AG09319 (cell line): Measurements from ENCODE around the gene MTA1.

ENCODE experiments used
- DNase-seq: peaks from one replicate; pipeline ENCODE4 v3.0.0-alpha.2; 2010; ENCODE audit warnings: low read depth; ENCODE audit errors: extremely low read depth
- TF ChIP-seq, protein P1 (sequence below): IDR thresholded peaks from 2 replicates; pipeline ENCODE4 v1.5.1; 2011; ENCODE audit warnings: low read depth, mild to moderate bottlenecking, inconsistent platforms, low read length, moderate library complexity

MTA1 gene

DNA sequence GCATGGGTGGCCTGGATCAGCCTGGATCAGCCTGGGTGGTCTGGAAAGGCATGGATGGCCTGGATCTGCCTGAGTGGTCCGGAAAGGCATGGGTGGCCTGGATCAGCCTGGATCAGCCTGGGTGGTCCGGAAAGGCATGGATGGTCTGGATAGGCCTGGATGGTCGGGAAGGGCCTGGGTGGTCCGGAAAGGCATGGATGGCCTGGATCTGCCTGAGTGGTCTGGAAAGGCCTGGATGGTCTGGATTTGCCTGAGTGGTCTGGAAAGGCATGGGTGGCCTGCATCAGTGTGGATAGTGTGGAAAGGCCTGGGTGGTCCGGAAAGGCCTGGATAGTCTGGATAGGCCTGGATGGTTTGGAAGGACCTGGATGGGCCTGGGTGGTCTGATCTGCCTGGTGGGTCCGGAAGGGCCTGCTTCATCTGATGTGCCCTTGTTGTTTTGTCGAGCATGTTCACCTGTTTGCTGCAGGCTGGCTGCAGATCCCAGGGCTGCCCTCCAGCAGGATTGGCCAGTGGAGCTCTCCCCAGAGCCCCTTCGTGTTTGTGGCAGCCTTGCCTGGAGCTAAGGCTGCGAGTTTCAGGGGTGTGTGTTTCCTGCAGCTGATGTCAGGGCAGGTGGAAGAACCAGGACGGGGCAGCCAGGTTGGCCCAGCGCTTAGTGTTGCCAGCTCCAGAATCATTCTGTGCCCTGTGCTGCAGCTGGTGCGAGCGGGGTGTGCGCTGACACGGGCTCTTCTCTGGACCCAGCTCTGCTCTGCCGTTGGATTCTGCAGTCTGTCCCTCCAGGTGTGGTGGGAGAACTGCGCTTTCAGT is 40.5 kb upstream of the MTA1 start:
- TF ChIP-seq, protein P1, sequence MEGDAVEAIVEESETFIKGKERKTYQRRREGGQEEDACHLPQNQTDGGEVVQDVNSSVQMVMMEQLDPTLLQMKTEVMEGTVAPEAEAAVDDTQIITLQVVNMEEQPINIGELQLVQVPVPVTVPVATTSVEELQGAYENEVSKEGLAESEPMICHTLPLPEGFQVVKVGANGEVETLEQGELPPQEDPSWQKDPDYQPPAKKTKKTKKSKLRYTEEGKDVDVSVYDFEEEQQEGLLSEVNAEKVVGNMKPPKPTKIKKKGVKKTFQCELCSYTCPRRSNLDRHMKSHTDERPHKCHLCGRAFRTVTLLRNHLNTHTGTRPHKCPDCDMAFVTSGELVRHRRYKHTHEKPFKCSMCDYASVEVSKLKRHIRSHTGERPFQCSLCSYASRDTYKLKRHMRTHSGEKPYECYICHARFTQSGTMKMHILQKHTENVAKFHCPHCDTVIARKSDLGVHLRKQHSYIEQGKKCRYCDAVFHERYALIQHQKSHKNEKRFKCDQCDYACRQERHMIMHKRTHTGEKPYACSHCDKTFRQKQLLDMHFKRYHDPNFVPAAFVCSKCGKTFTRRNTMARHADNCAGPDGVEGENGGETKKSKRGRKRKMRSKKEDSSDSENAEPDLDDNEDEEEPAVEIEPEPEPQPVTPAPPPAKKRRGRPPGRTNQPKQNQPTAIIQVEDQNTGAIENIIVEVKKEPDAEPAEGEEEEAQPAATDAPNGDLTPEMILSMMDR: no peak
- no peak for DNase-seq

DNA sequence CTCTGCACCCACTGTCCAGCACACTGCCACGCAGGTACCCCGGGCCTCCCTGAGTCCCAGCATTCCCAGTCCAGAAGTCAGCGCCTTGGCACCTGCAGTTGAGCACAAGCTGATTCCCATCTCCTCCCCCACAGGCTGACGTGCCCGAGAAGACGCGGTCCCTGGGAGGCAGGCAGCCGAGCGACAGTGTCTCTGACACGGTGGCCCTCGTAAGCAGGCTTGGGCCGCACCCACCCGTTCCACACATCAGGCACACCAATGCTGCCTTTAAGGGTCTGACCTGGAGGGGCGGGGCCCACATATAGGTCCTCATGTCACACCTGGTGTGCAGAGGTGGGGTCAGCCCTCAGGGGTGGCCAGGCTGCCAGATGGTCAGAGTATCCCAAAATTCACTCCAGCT is 39.7 kb upstream of the MTA1 start:
- TF ChIP-seq, protein P1: no peak
- no peak for DNase-seq

DNA sequence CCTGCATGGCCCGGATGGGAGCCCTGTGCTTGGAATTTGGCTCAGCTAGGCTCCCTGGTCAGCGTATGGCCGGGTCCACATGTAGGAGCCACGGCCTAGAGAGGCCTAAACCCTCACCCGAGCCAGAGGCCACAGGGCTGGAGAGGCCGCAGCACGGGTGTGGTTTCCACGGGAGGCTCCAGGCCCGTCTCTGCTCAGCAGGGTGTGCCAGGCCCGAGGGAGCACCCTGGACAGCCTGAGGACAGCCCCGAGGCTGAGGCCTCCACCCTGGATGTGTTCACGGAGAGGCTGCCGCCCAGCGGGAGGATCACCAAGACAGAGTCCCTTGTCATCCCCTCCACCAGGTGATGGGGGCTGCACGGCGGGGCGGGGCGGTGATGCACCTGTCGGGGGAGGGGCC is 38.9 kb upstream of the MTA1 start:
- no peak for DNase-seq
- TF ChIP-seq, protein P1: no peak

DNA sequence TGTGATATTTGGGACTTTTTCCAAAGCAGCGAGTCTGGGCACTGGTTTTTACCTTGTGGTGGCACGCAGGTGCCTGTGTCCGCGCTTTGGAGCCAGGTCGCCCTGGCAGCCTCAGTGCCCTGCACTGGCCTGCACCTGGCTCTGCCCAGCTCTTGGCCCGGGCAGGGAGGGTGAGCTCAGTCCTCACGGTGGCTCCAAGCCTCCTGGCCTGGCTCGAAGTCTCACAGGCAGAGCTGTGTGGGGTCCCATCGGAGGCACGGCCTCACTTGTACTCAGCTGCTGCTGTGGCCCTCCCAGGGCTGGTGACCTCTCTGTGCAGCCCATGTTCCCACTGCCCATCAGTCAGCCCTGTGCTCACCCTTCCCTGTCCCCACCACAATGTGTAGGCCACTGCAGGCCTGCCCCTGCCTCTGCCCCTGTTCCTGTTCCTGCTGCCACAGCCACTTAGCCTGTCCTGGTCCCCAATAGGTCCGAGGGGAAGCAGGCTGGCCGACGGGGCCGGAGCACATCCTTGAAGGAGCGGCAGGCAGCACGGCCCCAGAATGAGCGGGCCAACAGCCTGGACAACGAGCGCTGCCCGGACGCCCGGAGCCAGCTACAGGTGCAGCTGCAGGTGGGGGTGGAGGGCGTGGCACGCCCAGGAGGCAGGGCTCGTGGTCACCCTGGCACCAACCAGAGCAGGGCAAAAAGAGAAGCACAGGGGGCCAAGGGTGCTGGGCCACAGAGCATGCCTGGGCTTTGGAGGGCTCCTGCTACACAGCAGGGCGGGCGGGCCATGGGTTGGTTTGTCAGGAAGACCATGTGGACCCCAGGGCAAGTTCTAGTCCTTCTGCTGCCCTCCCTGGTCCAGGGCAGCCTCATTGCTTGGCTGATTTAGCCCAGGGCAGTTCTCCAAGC is 37.9 kb upstream of the MTA1 start:
- DNase-seq: no peak
- TF ChIP-seq, protein P1: no peak

DNA sequence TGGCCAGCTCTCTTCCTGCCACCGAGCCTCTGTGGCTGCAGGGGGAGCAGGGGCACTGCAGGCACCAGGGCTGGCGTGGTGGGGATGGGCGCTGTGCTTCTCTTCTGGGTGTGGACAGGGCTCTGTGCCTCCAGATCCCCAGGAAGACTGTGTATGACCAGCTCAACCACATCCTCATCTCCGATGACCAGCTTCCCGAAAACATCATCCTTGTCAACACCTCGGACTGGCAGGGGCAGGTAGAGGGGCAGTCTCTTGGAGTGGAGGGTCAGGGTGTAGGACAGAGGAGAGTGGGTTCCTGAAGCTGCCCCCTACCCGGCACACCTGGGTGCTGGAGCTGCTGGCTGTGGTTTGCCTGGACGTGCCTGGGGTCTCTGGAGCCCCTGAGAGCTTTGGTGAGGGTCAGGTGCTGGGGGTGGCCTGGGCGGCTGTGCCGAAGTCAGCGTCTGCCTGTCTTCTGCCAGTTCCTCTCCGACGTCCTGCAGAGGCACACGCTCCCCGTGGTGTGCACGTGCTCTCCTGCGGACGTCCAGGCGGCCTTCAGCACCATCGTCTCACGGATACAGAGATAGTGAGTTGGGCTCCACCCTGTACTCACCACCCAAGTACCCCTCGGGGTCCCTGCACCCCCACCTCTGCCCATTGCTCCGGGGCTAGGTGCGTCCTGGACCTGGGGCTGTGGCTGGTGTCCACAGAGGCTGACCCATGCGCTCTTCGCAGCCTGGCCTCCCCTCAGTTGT is 37.1 kb upstream of the MTA1 start:
- DNase-seq: no peak
- TF ChIP-seq, protein P1: no peak

DNA sequence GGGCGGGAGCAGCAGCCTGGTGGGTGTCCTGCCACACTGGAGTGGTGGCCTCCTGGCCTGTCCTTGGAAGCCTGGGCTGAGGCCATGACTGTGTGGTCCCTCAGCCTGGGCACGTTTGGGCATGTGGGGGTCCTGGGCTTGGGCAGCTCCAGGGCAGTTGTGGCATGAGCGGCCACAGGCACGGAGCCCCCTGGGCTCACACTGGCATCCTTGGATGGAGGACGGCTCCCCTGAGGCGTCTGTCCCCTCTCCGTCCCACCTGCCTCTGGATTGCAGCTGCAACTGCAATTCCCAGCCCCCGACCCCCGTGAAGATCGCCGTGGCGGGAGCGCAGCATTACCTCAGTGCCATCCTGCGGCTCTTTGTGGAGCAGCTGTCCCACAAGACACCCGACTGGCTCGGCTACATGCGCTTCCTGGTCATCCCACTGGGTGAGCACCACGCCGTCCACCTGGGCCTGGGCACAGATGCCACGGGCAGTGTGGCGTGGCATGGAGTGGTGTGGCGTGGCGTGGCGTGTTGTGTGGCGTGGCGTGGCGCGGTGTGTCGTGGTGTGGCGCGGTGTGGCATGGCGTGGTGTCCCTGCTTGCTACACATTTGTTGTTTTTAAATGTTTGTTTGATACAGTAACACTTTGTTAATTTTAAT is 36.4 kb upstream of the MTA1 start:
- no peak for DNase-seq
- TF ChIP-seq, protein P1: no peak
